Erythroblast (primary cell): ENCODE data around the gene CENPO.

Source experiments
- DNase-seq, 2 experiments: peaks; one replicate each; lab custom pipeline; 2025; lab: John Stamatoyannopoulos, UW
- GATA1 ChIP-seq: IDR thresholded peaks from 2 replicates; pipeline ENCODE4 v1.6.1; 2011; ENCODE audit warnings: low read depth, mild to moderate bottlenecking, control low read depth, low read length, moderate library complexity
- POLR2A ChIP-seq: IDR thresholded peaks from 2 replicates; pipeline ENCODE4 v1.6.1; 2011; ENCODE audit warnings: mild to moderate bottlenecking, low read length

Gene CENPO

GRCh38 chr2:24843330-24843860 is 50.2 kb downstream of the CENPO start:
- no peak for TF ChIP-seq POLR2A
- TF ChIP-seq GATA1: no peak
- DNase-seq: no peak

DNA sequence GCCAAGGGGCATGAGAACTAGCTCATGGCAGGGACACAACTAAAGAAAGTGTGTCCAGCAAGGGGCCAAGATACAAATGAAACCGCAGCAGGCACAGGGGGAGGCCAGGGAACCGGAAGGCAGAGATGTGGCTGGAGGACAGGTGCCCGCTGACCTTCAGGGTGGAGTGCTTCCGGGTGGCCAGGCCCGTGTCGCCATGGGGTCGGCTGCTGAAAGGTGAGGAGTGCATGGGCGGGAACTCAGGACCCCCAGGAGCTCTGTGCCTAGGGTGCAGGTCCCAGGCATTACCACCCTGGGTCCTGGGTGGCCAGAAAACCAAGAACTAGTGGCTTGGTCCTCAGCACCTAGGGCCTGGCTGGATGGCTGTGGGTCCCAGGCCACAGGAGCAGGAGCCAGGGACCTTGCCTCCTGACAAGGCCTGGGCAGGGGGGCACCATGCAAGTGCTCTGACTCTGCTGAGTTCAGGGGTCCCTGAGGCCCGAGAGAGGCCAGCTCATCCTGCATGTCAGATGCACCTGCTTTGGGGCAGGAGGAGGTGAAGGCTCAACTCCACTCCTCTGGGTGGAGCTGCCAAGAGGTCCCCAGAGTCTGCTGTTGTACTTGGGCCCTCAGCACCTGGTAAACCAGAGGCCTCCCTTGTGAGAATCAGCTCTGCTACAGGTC is 50.9 kb downstream of the CENPO start:
- DNase-seq: no peak
- TF ChIP-seq POLR2A: no peak
- TF ChIP-seq GATA1: no peak

- no peak for TF ChIP-seq GATA1
- no peak for TF ChIP-seq POLR2A
Measured at GRCh38 chr2:24845691-24846090, 52.5 kb downstream of the CENPO start.

GRCh38 chr2:24850944-24851343 is 57.7 kb downstream of the CENPO start:
- no peak for TF ChIP-seq POLR2A
- no peak for TF ChIP-seq GATA1
- DNase-seq: no peak

More at GRCh38 chr2:24845691-24846090, 52.5 kb downstream of the CENPO start:
- DNase-seq: no peak

DNA sequence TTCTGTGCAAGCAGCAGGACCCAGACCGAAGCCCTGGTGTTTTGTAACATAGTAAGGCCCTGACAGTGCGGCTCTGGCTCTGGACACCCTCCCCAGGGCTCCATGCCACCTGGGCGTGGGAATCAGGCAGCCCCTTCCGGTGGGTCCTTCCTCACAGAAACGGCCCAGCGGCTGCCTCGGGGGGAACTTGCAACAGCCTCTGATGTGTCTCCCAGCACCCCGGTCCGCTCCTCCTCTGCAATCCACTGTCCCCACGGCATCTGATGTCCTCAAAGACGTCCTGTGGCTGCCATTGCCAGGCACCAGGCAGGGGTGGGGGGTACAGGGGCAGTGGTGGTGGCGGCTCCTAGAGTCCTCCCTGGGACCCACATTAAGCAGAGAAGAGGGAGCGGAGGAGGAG is 58.8 kb downstream of the CENPO start:
- DNase-seq: no peak
- TF ChIP-seq GATA1 (no peak), POLR2A (no peak)

DNA sequence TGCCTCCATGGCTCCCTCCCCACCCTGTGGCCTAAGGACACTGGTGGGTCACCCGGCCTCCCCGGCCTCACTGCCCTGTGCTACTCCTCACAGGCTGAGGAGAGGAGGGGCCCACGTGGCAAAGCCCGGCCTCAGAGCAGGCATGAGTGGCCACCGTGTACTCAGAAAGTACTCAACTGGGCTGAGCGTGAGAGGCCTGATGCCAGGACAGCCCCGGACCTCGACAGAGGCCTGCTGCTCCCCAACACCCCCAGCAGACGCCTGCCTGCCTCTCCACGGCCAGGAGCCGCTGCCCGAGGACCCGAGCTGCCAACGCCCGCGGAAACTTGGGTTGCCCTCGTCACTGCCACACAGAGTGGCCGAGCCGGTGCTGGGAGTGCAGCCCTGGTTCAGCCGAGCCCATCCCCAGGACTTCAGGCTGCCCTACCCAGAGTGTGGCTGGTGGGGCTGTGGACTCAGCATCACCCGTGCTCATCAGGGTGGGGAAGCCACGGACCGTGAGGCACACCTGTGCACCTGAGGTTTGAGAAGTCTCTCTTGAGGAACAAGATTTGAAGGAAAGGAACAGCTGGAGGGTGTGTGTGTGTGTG is 59.3 kb downstream of the CENPO start:
- TF ChIP-seq GATA1: no peak
- TF ChIP-seq POLR2A: no peak

GRCh38 chr2:24853046-24853445 is 59.8 kb downstream of the CENPO start:
- TF ChIP-seq GATA1 (no peak), POLR2A (no peak)
- DNase-seq: no peak

More for the DNA sequence above, 59.3 kb downstream of the CENPO start:
- DNase-seq: no peak

- no peak for TF ChIP-seq GATA1
- TF ChIP-seq POLR2A: no peak
- DNase-seq: no peak
Measured at GRCh38 chr2:24853996-24854395, 60.8 kb downstream of the CENPO start.

- DNase-seq: no peak
- no peak for TF ChIP-seq POLR2A
- TF ChIP-seq GATA1: no peak
Measured at GRCh38 chr2:24855022-24855622, 61.9 kb downstream of the CENPO start.

GRCh38 chr2:24855726-24856125 is 62.5 kb downstream of the CENPO start:
- TF ChIP-seq GATA1 (no peak), POLR2A (no peak)
- no peak for DNase-seq

- DNase-seq: no peak
Measured at GRCh38 chr2:24856791-24857211, 63.6 kb downstream of the CENPO start.

GRCh38 chr2:24857746-24858145 is 64.5 kb downstream of the CENPO start:
- TF ChIP-seq POLR2A: no peak
- no peak for TF ChIP-seq GATA1
- no peak for DNase-seq

More at GRCh38 chr2:24856791-24857211, 63.6 kb downstream of the CENPO start:
- TF ChIP-seq POLR2A (no peak), GATA1 (no peak)

- TF ChIP-seq GATA1 (no peak), POLR2A (no peak)
- DNase-seq: no peak
Measured at GRCh38 chr2:24858996-24859395, 65.8 kb downstream of the CENPO start.
